ENCODE results near the gene LPP. TPM values are rescaled to one million over a fixed set of nuclear protein-coding genes. Genes with fewer than 3 reads are reported as not detected.

Gene LPP
- total RNA-seq, 4 donors from 2014 or later: 141 to 248 (median 185) TPM

GRCh38 chr3:188267790-188268335 is 113.9 kb downstream of the LPP start:
- no peak for TF ChIP-seq CTCF (IDR thresholded peaks at IDR 0.05; ENCODE audit: low read depth)

GRCh38 chr3:188268336-188268735 is 114.4 kb downstream of the LPP start:
- TF ChIP-seq CTCF (IDR thresholded peaks at IDR 0.05; ENCODE audit: low read depth): no peak

- TF ChIP-seq CTCF (IDR thresholded peaks at IDR 0.05; ENCODE audit: low read depth): no peak
Observed at GRCh38 chr3:188269040-188269439, 115.1 kb downstream of the LPP start.

DNA sequence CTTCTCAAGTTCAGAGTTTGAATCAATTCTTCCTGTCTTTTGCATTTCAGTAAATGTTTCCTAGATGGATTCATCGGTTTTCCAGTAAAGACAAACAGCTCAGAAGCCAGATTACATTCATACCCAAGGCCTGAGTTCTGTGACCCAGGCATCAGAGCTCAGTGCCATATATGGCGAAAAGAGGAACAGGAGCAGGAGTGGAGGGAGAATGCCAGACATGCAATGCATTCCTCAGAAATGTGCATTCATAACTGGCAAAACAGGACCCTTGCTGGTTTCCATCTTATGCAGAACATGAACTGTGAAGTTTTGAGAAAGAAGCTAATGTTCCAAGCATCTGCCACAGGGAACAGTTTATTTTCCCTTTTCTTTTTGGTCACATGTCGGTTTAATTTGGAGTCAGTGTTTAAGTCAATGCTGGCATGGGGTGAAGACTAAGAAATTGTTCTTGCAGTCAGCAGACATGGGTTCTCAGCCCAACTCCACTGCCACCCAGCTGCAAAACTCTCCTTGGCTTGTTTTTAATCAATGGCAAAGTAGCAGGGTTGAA is 116.5 kb downstream of the LPP start:
- no peak for TF ChIP-seq CTCF (IDR thresholded peaks at IDR 0.05; ENCODE audit: low read depth)

GRCh38 chr3:188271226-188271914 is 117.4 kb downstream of the LPP start:
- TF ChIP-seq CTCF (IDR thresholded peaks at IDR 0.05; ENCODE audit: low read depth): no peak

DNA sequence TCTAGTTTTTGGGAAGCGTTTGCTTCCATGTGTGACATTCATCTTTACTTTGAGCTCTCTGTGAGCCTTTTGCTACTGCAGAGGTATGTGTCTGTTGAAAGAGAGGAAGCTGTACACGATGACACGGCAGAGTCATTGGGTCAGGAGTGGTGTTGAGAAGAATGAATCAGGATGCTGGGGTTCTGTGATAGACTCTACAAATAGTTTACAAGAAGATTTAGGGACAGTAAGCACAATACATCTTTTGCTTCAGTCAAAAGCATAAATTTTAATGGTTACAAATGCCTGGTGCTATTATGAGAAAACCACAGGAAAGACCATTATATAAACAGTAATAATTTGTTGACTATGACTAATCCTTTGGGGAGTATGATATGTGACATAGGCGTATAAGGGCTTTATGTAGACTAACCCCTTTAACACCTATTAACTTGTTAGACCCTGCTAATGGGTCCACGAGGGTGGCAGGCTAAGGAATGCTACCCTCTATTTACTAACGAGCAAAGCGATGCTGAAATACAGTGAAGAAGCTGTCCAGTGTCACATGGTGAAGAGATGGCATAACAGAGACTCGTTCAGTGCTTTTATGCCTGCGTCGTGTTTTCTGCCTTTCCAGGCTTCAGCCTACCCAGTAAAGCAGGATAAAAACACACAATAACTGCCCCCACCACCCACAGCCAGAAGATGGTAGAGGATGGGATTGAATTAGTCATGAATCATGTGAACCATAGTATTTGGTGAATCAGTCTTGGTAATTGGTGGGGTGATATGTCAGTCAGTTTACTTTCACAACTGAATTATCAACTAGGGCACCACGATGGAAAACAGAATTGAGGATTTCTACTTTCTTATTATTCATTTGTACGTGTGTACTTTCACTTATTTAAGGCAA is 118.8 kb downstream of the LPP start:
- TF ChIP-seq CTCF (IDR thresholded peaks at IDR 0.05; ENCODE audit: low read depth): no peak
